Panc1 (cell line): ENCODE data around the gene SCN3B. TPM values are rescaled to one million over a fixed set of nuclear protein-coding genes. Genes with fewer than 3 reads are reported as not detected.

Experiments
- total RNA-seq: library from RNA; stranded (reverse); gene quantifications from one replicate; pipeline ENCODE4 v1.2.1, GENCODE V29; 2021; ENCODE audit not compliant: unreplicated experiment

SCN3B gene
- total RNA-seq, 1 experiment from 2014 or later = 0.10 TPM

Other genes with a start within 250 kb of the SCN3B start
- 0.46 TPM for gene GRAMD1B, start 224.4 kb downstream of the SCN3B start, total RNA-seq
- gene ZNF202, start 87.0 kb upstream of the SCN3B start, total RNA-seq = 24.5 TPM
- gene OR6X1, start 99.9 kb upstream of the SCN3B start, total RNA-seq = not detected
- not detected for gene OR6M1, start 151.7 kb upstream of the SCN3B start, total RNA-seq
- gene TMEM225, start 231.0 kb upstream of the SCN3B start, total RNA-seq = not detected
- gene OR8D4, start 247.5 kb upstream of the SCN3B start, total RNA-seq = not detected